COR-L47 (cell line): ENCODE measurements around the gene PRDM8.
"Not testable (repeated sequence)": the region's sequence is repeated elsewhere in the genome, so short reads cannot be mapped to it uniquely, and the experiment has no call there.

ENCODE experiments used
- DNase-seq: peaks from one replicate; lab custom pipeline; 2025; lab: John Stamatoyannopoulos, UW

PRDM8 gene

DNA sequence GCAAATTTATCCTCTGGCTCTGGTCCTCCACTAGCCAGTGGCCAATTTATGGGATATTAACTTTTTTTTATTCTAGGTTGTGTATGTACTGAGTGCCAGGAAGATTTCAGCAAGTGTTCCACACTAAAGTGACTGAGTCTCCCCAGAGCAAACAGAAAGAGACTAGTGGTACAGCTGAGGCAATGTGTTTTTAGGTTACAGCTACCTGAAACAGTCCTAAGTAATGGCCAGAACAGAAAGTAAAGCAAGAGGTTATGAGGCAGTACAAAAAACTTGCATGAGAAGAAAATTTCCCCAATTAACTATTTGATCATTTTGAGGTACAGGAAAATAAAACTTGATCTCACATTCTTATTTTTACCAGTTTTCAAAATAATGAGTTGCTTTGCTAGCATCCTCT is 31.2 kb downstream of the PRDM8 start:
- DNase-seq = no peak

DNA sequence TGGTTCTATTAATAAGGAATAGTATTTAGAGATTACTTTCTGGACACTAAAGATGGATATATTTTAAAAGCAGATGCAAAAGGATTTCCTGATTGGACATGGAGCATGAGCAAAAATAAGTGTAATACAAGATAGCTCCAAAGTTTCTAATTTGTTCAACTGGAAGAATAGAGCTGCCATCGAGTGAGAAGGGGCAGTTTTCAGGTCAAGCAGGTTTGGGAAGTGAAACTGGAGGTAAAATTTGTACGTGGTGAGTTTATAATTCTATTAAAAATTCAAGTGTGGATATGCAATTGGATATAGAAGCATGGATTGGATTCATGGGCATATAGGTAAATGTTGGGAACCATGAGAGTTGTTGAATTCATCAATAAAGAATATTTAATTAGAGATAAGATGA is 31.8 kb downstream of the PRDM8 start:
- DNase-seq = no peak

DNA sequence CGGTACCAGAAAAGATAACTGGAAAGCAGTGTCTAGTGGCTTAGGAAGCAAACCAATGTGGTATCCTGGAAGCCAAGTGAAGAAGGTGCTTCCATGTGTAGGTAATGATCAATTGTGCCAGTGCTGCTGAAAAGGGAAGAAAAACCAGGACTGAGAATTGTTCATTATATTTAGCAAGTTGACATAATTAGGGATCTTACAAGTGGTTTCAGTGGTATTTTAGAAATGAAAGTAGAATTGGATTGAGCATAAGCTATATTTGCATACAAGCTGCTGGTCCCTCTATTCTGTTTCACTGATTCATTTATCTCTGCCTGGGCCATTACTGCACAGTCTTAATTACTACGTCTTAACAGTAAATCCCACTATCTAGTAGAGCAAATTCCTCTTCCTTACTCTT is 32.3 kb downstream of the PRDM8 start:
- no peak for DNase-seq

DNA sequence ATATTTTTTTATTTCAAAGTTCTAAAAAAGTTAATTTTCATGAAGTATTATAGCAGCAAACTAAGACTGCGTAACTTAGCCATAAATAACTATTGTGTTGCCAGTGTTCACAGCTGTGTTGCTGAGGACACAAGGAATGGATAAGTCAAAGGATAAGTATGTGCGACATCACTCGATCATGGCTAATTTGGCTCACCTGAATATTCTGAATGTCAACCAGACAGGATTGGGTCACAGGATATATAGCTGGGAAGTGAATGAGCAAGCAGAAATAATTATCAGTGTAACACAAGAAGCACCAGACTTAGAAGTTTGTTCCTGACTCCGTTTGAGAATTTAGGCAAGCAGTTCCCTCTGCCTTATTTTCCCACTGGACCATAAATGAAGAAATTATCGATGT is 33.9 kb downstream of the PRDM8 start:
- no peak for DNase-seq

DNA sequence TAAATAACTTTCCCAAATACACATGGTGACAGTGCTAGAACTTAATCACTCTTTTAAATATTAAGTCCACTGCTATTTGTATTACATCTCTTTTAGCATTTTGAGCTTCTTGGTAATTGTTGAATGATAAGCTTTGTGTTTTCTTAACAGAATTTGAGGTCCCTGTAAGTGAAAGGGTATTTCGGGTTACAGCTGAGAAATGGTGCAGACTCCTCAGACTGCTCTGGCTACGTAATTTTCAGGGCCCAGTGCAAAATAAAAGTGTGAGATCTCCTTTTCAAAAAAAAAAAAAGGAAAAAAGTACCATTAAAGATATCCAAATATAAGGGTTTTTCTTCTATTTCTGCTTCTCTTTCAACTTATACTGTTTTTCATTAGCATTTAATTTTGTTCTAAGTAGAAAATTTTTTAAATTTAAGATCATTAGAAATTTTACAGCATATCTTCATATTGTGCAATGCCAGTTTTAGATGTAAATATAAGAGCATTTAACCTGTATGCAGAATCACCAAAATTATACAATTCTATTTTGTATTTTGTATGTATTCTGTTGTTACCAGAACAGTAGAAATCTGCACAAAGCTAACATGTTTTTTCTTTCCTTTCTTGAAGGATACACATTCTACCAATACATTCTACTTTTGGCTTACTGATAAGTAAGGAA is 35.5 kb downstream of the PRDM8 start:
- no peak for DNase-seq

DNA sequence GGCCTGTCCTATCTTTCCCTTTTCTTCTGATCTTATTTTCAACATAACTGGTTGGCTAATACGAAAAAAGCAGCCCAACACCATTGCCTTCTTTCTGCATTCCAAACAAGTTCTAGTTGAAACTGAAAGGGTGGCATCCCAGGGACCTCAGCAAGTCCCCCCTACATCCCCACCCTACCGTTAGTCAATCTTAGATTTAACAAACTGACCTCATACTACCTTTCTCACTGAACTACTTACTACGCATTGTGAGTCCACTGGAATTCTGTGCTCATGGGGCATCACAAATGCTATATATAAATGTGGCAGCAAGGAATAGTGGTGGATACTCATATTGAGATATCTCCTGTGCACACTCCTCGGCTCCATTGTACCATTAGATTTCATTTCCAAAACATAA is 36.1 kb downstream of the PRDM8 start:
- DNase-seq = no peak

DNA sequence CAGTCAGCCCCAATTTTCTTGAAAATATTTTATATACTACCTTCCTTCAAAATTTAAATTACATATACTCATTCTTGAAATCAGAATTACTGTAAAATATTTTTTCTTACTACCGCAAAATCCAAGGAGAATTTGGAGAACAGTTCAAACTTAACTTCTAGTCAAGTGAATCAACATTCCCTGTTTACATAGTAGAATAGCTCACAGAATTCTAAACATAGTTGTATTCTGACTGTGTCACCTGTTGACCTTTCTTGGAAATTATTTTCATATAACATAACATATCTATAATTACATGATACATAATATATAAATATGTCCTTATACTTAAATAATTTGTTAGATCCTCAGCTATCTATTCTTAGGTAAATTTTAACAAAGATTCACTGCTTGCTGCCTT is 38.1 kb downstream of the PRDM8 start:
- no peak for DNase-seq

DNA sequence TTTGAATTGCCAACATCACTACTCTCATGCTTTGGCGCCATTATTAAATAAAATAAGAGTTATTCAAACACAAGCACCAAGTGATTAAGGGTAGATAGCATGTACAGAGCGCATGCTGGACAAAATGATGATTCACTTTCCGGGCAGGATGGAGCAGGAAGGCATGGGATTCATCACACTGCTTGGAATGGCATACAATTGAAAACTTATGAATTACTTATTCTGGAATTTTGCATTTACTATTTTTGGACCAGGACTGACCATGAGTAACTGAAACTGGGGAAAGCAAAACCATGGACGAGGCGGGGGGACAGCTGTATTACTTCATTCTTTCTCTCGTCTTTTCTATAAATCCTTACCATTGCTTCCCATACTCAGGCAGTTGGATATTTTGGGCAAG is 40.7 kb downstream of the PRDM8 start:
- DNase-seq = no peak

DNA sequence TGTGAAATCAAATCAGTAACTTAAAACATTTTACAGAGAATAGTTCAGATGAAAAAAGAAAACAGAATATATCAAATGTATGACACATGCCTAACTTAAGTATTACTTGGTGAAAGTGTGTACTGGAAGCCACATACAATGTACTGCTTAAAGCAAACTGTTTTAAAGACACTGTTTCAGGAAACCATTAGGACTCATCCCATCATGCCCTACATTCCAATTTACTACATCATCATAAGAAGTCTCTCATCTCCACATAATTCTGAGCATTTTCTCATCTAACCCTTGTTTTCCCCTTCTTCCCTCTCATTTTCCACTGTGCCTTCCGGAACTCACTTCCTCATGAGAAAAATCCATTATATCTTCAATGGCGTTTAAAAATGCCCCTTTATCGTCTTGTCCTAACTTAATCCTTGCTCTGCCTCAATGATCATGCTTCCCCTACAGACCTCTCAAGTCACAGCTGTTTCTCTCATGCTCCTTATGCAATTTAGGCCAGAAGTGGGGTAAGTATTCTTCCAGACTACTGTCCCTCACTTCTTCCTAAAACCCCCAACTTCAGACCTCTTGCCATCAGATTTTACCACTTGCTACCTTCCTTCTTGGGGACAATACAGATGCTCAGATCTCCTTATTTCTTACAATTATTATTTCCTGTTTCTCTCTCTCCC is 42.3 kb downstream of the PRDM8 start:
- DNase-seq = no peak

DNA sequence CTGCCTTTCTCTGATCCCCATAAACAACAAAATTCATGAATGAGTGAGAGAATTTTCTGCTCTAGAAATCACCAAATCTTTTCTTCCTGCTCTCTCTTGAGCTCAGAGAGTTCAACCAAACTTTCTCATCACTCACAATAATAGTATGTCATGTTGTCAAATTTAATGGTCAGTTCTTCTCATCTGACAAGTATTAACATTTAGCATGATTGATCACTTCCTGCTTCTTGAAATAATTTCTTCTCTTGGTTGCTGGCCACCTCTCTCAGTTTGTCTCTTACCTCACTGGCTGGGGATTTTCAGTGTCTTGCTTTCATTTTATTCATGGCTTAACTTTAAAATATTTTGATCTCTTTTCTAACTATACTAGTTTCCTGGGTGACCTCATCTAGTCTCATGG is 43.7 kb downstream of the PRDM8 start:
- no peak for DNase-seq

DNA sequence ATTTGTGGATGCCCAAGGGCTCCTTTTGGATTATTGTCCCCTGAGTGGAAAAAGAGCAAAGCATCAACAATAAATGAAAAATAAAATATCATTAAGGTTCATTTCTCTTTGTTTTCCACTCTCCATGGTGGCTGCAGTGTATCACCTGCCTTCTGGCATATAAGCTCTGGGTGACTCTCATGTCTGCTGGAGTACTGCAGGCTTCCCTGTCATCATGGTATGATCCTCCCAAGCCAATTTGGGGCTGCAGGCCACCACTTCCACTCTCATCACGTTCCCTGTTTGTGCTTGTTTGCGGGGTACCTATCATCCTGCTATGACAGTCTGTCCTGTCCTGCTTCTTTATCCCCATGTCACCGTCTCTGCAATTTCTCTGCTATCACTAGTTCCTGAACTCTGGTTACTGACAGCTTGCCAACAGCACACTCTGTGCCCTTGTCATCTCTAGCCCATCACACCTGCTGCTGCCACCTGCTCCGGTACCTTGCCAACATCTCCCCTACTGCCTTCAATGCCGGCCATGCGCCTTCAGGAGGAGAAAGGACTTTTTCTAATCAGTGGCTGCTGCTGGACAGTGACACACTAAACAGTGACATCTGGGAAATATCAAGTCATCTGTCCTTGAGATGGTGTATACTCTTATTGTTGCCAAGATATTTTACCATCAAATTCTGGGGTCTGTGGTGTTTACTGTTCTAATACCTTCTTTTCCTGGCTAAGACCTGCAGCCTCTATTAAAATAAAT is 46.1 kb downstream of the PRDM8 start:
- DNase-seq = peak; percentile 87

DNA sequence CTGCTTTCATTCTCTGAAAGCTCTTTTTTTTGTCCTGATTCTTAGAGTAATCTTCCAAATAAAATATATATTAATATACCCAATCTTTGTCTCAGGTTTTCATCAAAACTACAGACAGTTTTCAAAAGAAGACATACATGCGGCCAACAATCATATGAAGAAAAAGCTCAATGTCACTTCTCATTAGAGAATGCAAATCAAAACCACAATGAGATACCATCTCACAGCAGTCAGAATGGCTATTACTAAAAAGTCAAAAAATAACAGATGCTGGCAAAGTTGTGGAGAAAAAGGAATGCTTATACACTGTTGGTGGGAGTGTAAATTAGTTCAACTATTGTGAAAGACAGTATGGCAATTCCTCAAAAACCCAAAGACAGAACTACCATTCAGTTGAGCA is 50.2 kb downstream of the PRDM8 start:
- DNase-seq = not testable (repeated sequence)

DNA sequence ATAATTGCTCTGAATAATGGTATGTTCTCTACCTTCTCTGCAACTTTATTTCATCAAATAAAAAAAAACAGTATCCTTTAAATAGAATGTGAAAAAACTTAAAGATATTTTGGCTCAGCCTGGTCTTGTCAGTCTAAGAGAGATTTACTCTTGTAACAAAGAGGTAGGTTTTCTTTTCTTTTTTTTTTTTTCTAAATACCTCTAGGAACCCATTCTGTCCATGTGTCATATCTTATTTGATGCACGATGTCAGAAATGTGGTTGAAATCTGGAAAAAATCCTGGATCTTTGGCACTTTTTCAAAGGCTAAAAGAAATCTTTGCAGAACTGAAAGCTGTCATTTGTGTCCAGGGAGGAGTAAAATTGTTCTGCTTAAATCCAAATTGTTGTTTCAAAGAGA is 51.8 kb downstream of the PRDM8 start:
- no peak for DNase-seq

DNA sequence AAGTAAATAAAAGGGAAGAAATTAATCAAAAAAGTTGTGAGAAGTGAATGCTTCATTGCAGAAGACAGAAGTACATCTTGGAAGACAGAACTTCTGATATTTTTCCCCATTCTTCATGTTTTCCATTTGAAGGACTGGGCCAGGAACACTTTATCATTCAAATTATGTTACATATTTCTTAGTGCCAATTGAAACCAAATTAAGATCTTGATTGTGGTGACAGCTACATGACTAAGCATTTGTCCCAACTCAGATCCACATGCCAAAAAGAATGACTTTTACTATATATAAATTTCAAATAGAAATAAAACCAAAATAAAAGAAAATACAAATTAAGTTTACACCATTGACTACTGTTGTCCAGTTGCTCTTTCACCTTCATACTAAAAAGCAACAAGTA is 55.1 kb downstream of the PRDM8 start:
- DNase-seq = no peak

DNA sequence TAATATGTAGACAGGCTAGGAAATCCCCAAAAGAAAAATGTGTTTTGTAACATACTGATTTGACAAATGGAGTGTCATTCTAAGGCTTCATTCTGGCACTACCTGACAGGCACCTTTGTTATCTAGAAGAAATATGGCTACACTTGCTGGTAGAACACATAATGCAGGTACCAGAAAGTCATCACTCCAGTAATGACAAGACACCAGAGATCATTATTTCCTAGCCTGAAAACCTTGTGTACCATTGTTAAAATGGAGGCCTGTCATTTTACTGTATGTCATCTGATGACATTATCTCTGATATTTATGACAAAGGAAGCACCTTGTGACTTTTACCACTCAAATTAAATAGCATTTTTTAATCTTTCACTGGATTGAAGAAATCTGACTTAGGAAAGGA is 55.6 kb downstream of the PRDM8 start:
- DNase-seq = no peak

DNA sequence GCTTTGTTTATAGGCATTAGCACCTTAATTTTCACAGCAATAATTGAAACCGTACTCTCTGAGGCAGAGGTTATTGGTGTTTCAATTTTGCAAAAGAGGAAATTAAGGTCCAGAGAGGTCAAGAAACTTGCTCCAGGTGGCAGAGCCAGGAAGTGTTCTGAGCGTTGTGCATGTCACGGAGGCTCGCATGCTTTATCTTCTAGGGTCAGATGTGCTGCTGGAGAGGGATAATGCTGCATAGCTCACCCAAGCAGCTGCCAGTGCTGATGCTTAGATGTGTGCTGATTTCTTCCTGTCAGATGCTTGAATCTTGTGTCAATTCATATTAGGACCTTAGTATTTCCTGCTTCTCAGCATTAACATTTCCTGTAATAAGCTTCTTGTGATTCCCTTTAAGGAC is 56.2 kb downstream of the PRDM8 start:
- DNase-seq = no peak
